Activated gamma-delta T cell (primary cell): ENCODE results near the gene NOTCH2.
"Not testable (repeated sequence)": the region's sequence is repeated elsewhere in the genome, so short reads cannot be mapped to it uniquely, and the experiment has no call there.

Experiments used
- DNase-seq: peaks from one replicate; lab custom pipeline; 2025; lab: John Stamatoyannopoulos, UW

Gene NOTCH2

DNA sequence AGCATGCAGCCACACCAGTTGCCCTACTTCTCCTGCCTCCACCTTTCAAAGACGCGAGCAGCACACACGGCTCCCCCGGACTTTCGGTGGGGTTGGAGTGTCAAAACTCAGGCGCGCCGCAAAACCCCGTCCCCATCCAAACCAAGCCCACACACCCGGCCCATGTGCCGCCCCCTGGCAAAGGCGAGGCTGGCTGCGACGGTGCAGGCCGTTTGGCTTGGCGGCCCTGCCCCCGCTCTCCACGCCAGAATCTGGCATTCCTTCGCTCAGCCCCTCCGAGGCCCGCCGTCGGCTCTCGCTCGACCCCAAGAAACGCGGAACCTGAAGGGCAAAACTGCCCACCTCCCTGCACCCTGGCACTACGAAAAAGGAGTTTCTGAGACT, 787 bp downstream of the NOTCH2 start:
- not testable (repeated sequence) for DNase-seq

- DNase-seq, result not testable (repeated sequence)
These were observed 21.3 kb downstream of the NOTCH2 start for GRCh38 chr1:120048208-120048607.

- DNase-seq, result not testable (repeated sequence)
These were observed 27.7 kb downstream of the NOTCH2 start for GRCh38 chr1:120041771-120042170.

GRCh38 chr1:120032253-120032652, 37.2 kb downstream of the NOTCH2 start:
- not testable (repeated sequence) for DNase-seq

DNA sequence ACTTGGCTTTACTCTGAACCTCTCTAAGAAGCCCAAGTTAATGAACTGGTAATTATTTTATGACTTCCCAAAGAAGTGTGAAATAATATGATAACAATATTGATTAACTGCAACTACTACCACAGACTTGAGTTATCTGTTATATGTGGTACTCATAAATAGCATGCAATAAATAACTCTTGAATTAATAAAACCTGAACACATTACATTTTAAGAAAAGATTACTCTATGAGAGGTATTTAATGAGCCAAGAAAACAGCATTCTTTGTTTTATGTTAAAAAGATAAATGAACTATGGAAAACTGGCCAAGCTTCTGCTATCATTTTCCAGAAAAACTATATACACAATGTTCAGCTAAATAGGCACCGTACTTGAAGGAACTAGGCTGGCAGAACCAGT, 45.7 kb downstream of the NOTCH2 start:
- not testable (repeated sequence) for DNase-seq

DNA sequence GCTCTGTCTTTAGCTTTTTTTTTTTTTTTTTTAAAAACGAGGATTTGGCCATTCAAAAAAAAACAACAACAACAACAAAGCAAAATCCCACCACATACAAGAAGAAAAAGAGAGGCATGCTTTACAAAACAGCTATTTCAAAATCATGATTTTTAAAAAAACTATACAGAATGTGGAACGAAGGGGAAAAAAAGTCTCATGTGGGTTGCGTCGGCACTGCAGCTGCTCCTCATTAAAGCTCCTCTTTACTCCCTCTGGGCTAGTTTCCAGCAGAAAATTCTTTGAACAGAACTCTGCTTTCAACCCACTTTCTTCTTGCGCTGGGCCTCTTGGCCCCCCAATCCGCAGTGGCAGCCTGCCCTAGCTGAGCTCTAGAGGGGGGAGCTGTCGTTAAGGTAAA, 54.5 kb downstream of the NOTCH2 start:
- not testable (repeated sequence) for DNase-seq

DNA sequence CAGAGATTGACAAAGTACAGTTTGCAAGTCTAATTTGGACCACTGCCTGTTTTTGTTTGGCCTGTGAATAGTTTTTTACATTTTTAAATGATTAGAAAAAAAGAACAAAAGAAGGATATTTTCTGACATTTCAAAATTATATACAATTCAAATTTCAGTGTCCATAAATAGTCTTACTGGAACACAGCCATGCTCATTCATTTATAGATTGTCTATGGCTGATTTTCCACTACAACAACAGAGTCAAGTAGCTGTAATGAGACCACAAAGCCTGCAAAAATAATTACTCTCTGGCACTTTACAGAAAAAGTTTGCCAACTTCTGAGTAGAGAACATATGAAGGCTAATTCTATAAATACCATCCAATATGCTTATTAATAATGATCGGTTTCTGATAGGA, 61.1 kb downstream of the NOTCH2 start:
- not testable (repeated sequence) for DNase-seq

DNA sequence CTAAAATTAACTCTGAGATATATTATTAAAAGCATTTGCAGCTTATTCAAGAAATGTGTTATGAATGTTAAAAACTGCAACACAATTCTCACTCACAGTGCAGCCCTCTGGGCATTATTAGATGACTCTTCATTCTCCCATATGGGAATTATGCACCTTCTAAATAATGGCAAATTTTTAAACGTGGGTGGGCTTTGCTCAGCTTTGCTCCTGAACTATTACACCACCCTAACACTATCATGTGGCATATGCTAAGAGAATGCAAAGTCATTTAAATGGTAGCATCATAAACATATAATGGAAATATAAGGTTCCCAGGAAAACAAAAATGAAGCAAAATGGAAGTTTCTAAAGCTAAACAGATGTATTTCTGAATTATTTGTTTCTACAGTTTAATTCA, 61.6 kb downstream of the NOTCH2 start:
- DNase-seq, result not testable (repeated sequence)

DNA sequence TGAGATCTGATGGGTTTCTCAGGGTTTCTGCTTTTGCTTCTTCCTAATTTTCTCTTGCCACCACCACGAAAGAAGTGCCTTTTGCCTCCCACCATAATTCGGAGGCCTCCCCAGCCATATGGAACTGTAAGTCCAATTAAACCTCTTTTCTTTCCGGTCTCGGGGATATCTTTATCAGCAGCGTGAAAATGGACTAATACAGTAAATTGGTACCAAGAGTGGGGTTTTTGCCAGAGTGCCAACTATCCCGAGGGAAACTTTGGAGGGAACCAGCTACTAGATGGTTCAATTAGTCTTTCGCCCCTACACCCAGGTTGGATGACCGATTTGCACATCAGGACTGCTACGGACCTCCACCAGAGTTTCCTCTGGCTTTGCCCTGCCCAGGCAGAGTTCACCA, 68.4 kb downstream of the NOTCH2 start:
- not testable (repeated sequence) for DNase-seq

DNA sequence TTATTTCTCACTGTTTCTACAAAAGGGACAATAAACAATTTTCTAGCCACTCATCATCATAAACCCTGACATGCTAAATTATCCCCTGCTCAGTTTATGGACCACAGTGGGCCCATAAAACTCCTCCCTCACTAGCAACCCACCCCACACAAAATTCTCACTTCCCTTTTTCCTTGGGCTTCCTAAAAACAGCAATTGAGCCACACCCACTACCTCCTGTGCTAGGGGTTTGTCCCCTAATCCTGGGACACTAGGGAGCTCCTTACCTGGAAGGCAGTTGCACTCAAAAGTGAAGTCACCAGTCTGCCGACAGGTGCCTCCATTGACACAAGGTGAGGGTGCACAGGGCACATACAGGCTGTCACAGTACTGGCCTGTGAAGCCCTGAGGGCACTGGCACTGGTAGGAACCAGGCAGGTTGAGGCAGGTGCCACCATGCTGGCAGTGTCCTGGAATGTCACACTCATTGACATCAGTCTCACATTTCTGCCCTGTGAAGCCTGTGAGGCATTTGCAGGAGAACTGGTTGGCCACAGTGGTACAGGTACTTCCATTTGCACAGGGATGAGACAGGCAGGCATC, 72.6 kb downstream of the NOTCH2 start:
- not testable (repeated sequence) for DNase-seq

DNA sequence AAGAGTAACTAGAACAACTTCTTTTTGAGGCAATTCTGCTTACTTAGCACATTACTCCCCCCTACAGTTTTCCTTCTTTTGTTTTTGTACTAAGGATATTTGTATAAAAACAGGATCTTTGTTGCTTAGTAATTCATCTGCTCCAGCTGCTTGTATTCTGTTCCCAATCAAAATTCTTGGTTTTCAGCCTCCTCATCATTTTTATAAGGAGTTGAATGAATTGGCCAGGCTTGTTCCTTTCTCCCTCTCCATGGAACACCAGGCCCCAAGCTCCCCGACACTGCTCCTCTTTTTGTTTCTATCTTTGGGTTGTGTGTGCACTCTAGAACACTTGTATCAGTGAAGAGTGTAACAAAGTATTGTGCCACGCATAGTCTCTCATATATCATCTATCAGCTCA, 73.5 kb downstream of the NOTCH2 start:
- not testable (repeated sequence) for DNase-seq

GRCh38 chr1:119988306-119989062, 81.0 kb downstream of the NOTCH2 start:
- no peak for DNase-seq

GRCh38 chr1:119987686-119988085, 81.8 kb downstream of the NOTCH2 start:
- no peak for DNase-seq

GRCh38 chr1:119987112-119987511, 82.3 kb downstream of the NOTCH2 start:
- DNase-seq, result no peak

DNA sequence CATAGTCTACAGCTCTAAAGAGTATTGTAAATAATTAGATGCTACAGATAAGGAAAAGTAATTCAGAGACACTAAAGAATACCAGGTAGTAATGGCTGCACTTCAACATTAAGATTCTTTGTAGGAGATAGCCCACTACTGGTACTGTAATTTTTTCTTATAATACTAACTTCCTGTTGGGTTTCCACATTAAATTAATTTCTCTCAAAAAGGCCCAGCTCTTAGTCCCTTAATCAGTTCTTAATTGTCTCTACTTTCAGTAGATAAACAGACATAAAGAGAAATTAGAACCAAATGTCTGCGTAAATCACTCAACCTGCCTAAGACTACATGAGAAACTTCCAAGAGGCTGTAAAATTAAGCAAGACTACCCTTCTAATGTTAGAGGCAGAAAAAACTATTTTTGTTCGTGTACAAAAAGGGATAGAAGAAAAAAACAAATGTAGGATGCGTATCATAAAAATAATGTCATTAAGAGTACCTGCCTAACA, 83.4 kb downstream of the NOTCH2 start:
- DNase-seq, result no peak

DNA sequence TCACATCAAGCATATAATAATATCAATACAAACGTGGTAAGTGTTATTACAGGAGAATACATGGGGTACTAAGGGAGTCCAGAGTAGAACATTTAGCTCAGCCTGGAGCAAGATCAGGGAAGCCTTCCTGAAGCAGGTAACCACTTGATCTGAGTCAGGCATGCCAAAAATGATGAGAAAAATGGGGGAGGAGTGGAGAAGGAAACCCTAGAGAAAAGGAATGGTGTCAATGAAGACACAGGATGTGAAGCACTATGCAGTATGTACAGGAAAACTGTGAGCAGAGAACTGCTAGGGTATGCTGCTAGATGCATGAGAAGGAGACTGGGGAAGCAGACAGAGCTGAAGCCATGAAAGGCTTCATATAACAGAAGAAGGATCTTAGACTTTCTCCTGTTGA, 84.7 kb downstream of the NOTCH2 start:
- no peak for DNase-seq

DNA sequence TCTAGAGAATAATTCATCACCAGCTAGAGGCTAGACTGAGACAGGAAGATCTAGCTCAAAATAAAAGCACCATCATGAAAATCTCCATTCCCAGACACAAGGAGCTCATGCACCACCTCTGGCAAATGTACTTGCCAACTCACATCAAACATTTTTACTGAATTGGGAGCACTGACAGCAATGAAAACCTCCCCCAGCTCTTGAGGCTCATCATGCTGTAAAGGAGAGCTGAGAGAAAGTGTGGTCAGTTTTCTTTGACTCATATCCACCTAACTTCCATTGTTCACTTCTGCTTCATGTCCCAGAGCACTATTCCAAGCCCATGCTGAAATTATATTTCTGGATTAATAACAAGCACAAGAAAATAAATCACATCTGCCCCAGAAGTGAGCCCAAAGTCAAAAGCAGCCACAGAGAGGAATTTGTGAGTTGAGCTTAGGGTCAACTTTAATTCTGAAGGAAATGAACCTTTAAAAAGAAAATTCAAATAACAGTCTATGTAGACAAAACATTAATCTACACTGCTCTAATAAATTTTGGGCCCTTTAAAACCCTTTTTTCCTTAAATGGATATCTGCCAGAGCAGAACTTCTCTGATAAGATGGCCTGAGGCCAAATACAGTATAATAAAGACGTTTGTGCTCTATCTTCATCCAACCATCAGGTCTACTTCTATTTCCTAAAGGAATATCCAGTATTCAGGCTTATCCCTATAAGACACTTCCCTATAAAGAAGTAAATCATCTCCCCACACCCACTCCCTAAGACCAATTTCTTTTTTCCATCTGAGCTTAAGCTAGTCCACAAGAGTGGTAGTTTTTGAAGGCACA, 87.3 kb downstream of the NOTCH2 start:
- DNase-seq, result no peak

GRCh38 chr1:119981496-119981895, 88.0 kb downstream of the NOTCH2 start:
- DNase-seq, result no peak

GRCh38 chr1:119978018-119978505, 91.4 kb downstream of the NOTCH2 start:
- DNase-seq, result no peak

GRCh38 chr1:119977113-119977736, 92.2 kb downstream of the NOTCH2 start:
- not testable (repeated sequence) for DNase-seq

- DNase-seq, result not testable (repeated sequence)
These were observed 93.7 kb downstream of the NOTCH2 start for GRCh38 chr1:119975582-119976254.
